Astrocyte of the spinal cord (primary cell): ENCODE measurements around the gene C3orf22.

ENCODE experiments used
- DNase-seq: peaks from one replicate; pipeline ENCODE4 v3.0.0; 2011; ENCODE audit warnings: low read depth, low spot score
- H3K4me3 ChIP-seq: 2 replicates; pipeline ENCODE4 v1.5.1; 2011; ENCODE audit warnings: low read depth, mild to moderate bottlenecking, low read length, moderate library complexity
- CTCF ChIP-seq: IDR thresholded peaks from 2 replicates; pipeline ENCODE4 v1.5.1; 2012; ENCODE audit warnings: low read depth, mild to moderate bottlenecking, low read length, inconsistent platforms
- in situ Hi-C: cut with HindIII; loops from 2 replicates; pipeline ENCODE4 v1.10.0; 2017; ENCODE audit warnings: low sequenced_read_pairs

The C3orf22 gene

DNA sequence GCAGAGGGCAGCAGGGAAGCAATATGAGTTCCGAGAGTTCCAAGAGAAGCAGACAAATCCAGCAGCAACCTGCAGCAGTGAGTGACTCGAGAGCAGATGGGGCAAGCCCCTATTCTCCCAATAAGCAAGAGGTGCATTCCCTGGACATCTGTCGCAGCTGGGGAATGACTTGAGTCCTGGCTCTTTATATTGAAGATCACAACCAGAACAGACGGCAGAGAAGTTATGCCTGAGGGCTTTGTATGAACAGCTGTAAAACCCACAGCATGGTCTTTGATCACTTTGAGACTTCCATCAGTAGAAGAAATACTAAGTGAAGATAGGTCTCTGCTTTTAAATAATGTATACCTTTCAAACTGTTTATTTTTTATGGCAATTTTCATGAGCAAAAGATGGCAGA lies 23.6 kb upstream of the C3orf22 start:
- DNase-seq: no peak
- no peak for TF ChIP-seq CTCF
- no peak overlapping the region for H3K4me3 ChIP-seq
- in situ Hi-C loops: no loop called here

DNA sequence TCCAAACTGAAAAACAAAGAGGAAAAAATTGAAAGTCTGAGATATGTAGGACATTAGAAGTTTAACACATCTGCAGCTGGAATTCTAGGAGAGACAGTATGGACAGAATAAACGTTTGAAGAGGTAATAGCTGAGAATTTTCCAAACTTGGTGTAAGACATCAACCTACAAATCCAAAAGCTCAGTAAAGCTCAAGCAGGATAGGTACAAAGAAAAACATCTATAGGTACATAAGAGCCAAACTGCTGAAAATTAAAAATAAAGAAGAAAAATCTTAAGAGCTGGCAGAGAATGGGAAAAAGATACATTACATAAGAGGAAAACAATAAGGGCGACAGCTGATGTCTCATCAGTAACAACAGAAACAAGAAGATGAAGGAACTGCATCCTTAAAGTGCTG lies 22.8 kb upstream of the C3orf22 start:
- no peak for DNase-seq
- in situ Hi-C loops: no loop called here

GRCh38 chr3:126580746-126581145 lies 22.0 kb upstream of the C3orf22 start:
- no peak for TF ChIP-seq CTCF
- DNase-seq: no peak
- no peak overlapping the region for H3K4me3 ChIP-seq
- in situ Hi-C loops: no loop called here

More for the DNA sequence above, 22.8 kb upstream of the C3orf22 start:
- no peak for TF ChIP-seq CTCF
- no peak overlapping the region for H3K4me3 ChIP-seq

GRCh38 chr3:126578702-126579101 lies 20.0 kb upstream of the C3orf22 start:
- TF ChIP-seq CTCF: no peak
- in situ Hi-C loops: no loop called here
- H3K4me3 ChIP-seq: no peak overlapping the region
- no peak for DNase-seq

DNA sequence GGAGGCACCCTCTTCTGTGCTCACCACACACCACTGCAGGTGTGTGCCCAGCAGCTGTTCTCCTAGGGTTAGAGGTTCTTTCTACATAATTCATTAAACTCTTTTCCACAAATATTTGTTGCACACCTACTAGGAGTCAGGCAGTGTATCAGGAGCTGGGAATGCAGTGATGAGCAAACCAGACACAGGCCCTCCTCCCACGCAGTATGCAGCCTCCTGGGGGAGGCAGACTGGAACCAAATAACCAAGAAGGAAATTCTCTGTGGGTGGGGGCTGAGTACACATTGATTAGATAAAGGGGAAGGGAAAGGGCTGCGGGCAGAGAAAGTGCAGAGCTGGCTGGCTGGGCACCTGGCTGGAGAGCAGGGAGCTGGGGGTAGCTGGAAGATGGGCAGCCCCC lies 18.5 kb upstream of the C3orf22 start:
- no peak for DNase-seq
- in situ Hi-C loops: no loop called here
- TF ChIP-seq CTCF: no peak
- no peak overlapping the region for H3K4me3 ChIP-seq

- no peak for DNase-seq
- H3K4me3 ChIP-seq: no peak overlapping the region
- no peak for TF ChIP-seq CTCF
- in situ Hi-C loops: no loop called here
These were observed 14.9 kb upstream of the C3orf22 start for GRCh38 chr3:126573492-126574117.

GRCh38 chr3:126571078-126571477 lies 12.3 kb upstream of the C3orf22 start:
- no peak for DNase-seq
- TF ChIP-seq CTCF: no peak
- in situ Hi-C loops: no loop called here
- H3K4me3 ChIP-seq: no peak overlapping the region
